Measurements from ENCODE around the gene ADAM33. TPM values are rescaled to one million over a fixed set of nuclear protein-coding genes. Genes with fewer than 3 reads are reported as not detected.

The ADAM33 gene
- total and polyA plus RNA-seq, 2 experiments from 2014 or later, result 2.8 to 6.0 TPM

- TF ChIP-seq ZNF462 (CRISPR knock-in tag; IDR thresholded peaks at IDR 0.05), result no peak
- no peak for TF ChIP-seq EZH2 (IDR thresholded peaks at IDR 0.05; ENCODE audit: low read depth, unreplicated experiment)
- no peak for TF ChIP-seq NANOG (IDR thresholded peaks at IDR 0.05; ENCODE audit: borderline replicate concordance)
- no peak for TF ChIP-seq JUNB (IDR thresholded peaks at IDR 0.05; ENCODE audit: unreplicated experiment)
- TF ChIP-seq ZNF331 (CRISPR knock-in tag; IDR thresholded peaks at IDR 0.05; ENCODE audit: low read depth), result no peak
- no peak for TF ChIP-seq POLR2AphosphoS5 (IDR thresholded peaks at IDR 0.05; ENCODE audit: low read depth)
- no peak for TF ChIP-seq EZH2phosphoT487 (IDR thresholded peaks at IDR 0.05; ENCODE audit: unreplicated experiment)
Observed at GRCh38 chr20:3678856-3679720, 2.7 kb downstream of the ADAM33 start (continued).

- H3K4me2 ChIP-seq, result no peak overlapping the region
- no peak for DNase-seq (ENCODE audit: low spot score)
- peaks cover 47% of the 10 kb centered on the region for H3K27me3 ChIP-seq (ENCODE audit: insufficient read depth)
- H3K4me1 Mint-ChIP-seq, result peaks cover 35% of the 10 kb centered on the region
- H3K27me3 Mint-ChIP-seq (ENCODE audit: insufficient read depth, low read depth, poor library complexity), result peaks cover 31% of the 10 kb centered on the region
- no peak overlapping the region for H3K4me3 ChIP-seq
- H3K4me1 ChIP-seq (ENCODE audit: insufficient read depth), result peaks cover 6% of the 10 kb centered on the region; the same call in 1 of the 2 replicates
- no peaks in the 10 kb centered on the region for H3K36me3 Mint-ChIP-seq (ENCODE audit: low read depth)
- H3K27ac Mint-ChIP-seq, result no peak overlapping the region
- H4K20me1 ChIP-seq (replicated peaks; ENCODE audit: insufficient read depth), result no peaks in the 10 kb centered on the region
- H3K27ac ChIP-seq (ENCODE audit: low read depth), result no peak overlapping the region
- no peaks in the 10 kb centered on the region for H3K9me2 ChIP-seq (ENCODE audit: insufficient read depth)
- no peaks in the 10 kb centered on the region for H3K9me3 Mint-ChIP-seq
- H2AFZ ChIP-seq, result no peak overlapping the region
- peaks cover 6% of the 10 kb centered on the region; the same call in 1 of the 2 replicates for H3F3A ChIP-seq (replicated peaks; ENCODE audit: low read depth)
- TF ChIP-seq EZH2phosphoT487 (IDR thresholded peaks at IDR 0.05; ENCODE audit: unreplicated experiment) (no peak), ZNF331 (CRISPR knock-in tag; IDR thresholded peaks at IDR 0.05; ENCODE audit: low read depth) (no peak), POLR2AphosphoS5 (IDR thresholded peaks at IDR 0.05; ENCODE audit: low read depth) (no peak)
- no peaks in the 10 kb centered on the region for H3K79me2 ChIP-seq (replicated peaks; ENCODE audit: insufficient read depth)
- no peak overlapping the region for H3K4me3 Mint-ChIP-seq
- ATAC-seq, result no peak
- no peaks in the 10 kb centered on the region for H3K36me3 ChIP-seq (ENCODE audit: insufficient read depth)
Observed at GRCh38 chr20:3678198-3678597, 3.6 kb downstream of the ADAM33 start.
